Measurements from ENCODE around the gene MRPL40. TPM values are rescaled to one million over a fixed set of nuclear protein-coding genes. Genes with fewer than 3 reads are reported as not detected.

MRPL40 gene
- total and polyA plus RNA-seq, 2 experiments from 2014 or later, result 15.5 to 53.5 TPM

GRCh38 chr22:19393704-19394103 lies 38.6 kb upstream of the MRPL40 start (continued):
- TF ChIP-seq ZNF462 (CRISPR knock-in tag; IDR thresholded peaks at IDR 0.05) (no peak), NANOG (IDR thresholded peaks at IDR 0.05; ENCODE audit: borderline replicate concordance) (no peak)

- peaks cover 2% of the 10 kb centered on the region for H3K27me3 Mint-ChIP-seq (ENCODE audit: insufficient read depth, low read depth, poor library complexity)
- Histone ChIP-seq H3K27me3 (ENCODE audit: insufficient read depth) (no peaks in the 10 kb centered on the region), H3K4me1 (ENCODE audit: insufficient read depth) (no peaks in the 10 kb centered on the region), H3F3A (replicated peaks; ENCODE audit: low read depth) (no peaks in the 10 kb centered on the region), H3K27ac (ENCODE audit: low read depth) (no peak overlapping the region), H2AFZ (no peak overlapping the region), H3K9me2 (ENCODE audit: insufficient read depth) (no peaks in the 10 kb centered on the region), H4K20me1 (replicated peaks; ENCODE audit: insufficient read depth) (no peaks in the 10 kb centered on the region; the same call in none of the 2 replicates), H3K4me3 (no peak overlapping the region), H3K79me2 (replicated peaks; ENCODE audit: insufficient read depth) (0 out of 2 replicates have a peak, but pooled peaks cover 3% of the 10 kb centered on the region), H3K4me2 (no peak overlapping the region), H3K36me3 (ENCODE audit: insufficient read depth) (peaks cover 35% of the 10 kb centered on the region)
- DNase-seq (ENCODE audit: low spot score) (no peak), ATAC-seq (no peak)
- H3K9me3 Mint-ChIP-seq, result no peaks in the 10 kb centered on the region
- no peak overlapping the region for H3K4me3 Mint-ChIP-seq
- H3K36me3 Mint-ChIP-seq (ENCODE audit: low read depth), result peaks cover 75% of the 10 kb centered on the region
- no peak overlapping the region for H3K27ac Mint-ChIP-seq
- TF ChIP-seq ETS1 (IDR thresholded peaks at IDR 0.05), result no peak
- no peak for TF ChIP-seq EZH2phosphoT487 (IDR thresholded peaks at IDR 0.05; ENCODE audit: unreplicated experiment)
- no peak for TF ChIP-seq CREB1 (CRISPR knock-in tag; IDR thresholded peaks at IDR 0.05; ENCODE audit: low read depth)
- TF ChIP-seq POLR2AphosphoS5 (IDR thresholded peaks at IDR 0.05; ENCODE audit: low read depth), result no peak
- no peak for TF ChIP-seq EZH2 (IDR thresholded peaks at IDR 0.05; ENCODE audit: low read depth, unreplicated experiment)
- TF ChIP-seq NANOG (IDR thresholded peaks at IDR 0.05; ENCODE audit: borderline replicate concordance), result no peak
- no peak for TF ChIP-seq JUNB (IDR thresholded peaks at IDR 0.05; ENCODE audit: unreplicated experiment)
- no peak for TF ChIP-seq REST (IDR thresholded peaks at IDR 0.05; ENCODE audit: unreplicated experiment)
- no peak for TF ChIP-seq ZNF331 (CRISPR knock-in tag; IDR thresholded peaks at IDR 0.05; ENCODE audit: low read depth)
- no peak for TF ChIP-seq ZNF114 (CRISPR knock-in tag; IDR thresholded peaks at IDR 0.05)
- H3K4me1 Mint-ChIP-seq, result no peaks in the 10 kb centered on the region
These were observed 37.9 kb upstream of the MRPL40 start for GRCh38 chr22:19394274-19395050.

Data from GM23338 (cell line).